GM23338 (cell line): ENCODE results near the gene CLUH.

Source experiments
- CREB1 ChIP-seq: fragments of 250-450 bp; sonication (Bioruptor Pico); IDR thresholded peaks from 2 replicates; pipeline ENCODE4 v1.5.0; 2020; ENCODE audit warnings: low read depth, mild to moderate bottlenecking, moderate library complexity
- CTCF ChIP-seq, 2 experiments: fragments of 200-600 bp in 1 of 2; sonication (generic) in 1 of 2; conservative IDR thresholded peaks; 2 replicates each; pipeline versions ENCODE4 v1.5.1 to v1.6.1; 2016 to 2017; ENCODE audit warnings: antibody characterized with exemption in 2 of 2, low read depth in 2 of 2, mild to moderate bottlenecking in 2 of 2, moderate library complexity in 1 of 2
- EZH2 ChIP-seq: fragments of 200-600 bp; sonication (generic); IDR thresholded peaks from one replicate; pipeline ENCODE4 v1.8.0; 2017; ENCODE audit warnings: antibody characterized with exemption, mild to moderate bottlenecking, low read depth; ENCODE audit not compliant: unreplicated experiment
- POLR2AphosphoS5 ChIP-seq: IDR thresholded peaks from 2 replicates; pipeline ENCODE4 v1.6.1; 2016; ENCODE audit warnings: antibody characterized with exemption, low read depth

DNA sequence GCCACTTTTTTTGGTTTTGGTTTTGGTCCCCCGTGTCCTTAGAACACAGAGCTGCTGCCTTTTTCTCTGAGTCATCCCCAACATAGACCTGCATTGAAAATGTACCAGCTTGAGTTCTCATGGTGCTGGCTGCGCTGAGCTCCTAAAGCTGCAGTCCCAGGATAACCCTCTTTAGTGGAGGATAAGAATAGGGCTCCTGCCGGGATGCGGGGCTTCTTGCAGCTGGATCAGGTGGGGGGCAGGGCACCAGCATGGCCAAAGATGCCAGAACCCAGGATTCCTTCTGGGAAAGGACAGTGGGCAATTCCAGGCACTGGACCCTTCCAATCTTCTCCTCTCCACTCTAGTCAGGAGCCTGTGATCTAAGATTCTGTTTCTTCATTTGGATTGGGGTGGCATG, 8.3 kb upstream of the CLUH start:
- no peak for TF ChIP-seq CTCF (conservative IDR thresholded peaks at IDR 0.05; ENCODE audit: low read depth in 2 of 2)
- no peak for TF ChIP-seq POLR2AphosphoS5
- TF ChIP-seq EZH2, result no peak
- no peak for TF ChIP-seq CREB1 (CRISPR knock-in tag)
